Caki2 (cell line): Measurements from ENCODE around the gene PCBP3. TPM values are rescaled to one million over a fixed set of nuclear protein-coding genes. Genes with fewer than 3 reads are reported as not detected.
"Not testable (repeated sequence)": the region's sequence is repeated elsewhere in the genome, so short reads cannot be mapped to it uniquely, and the experiment has no call there.

Experiments used
- DNase-seq: peaks from one replicate; pipeline ENCODE4 v3.0.0-alpha.2; 2015; ENCODE audit warnings: low read depth
- in situ Hi-C: cut with HindIII; loops from 2 replicates; pipeline ENCODE4 v1.10.0; 2016; ENCODE audit warnings: low sequenced_read_pairs, low pct_unique_long_range_greater_than_20kb, mixed read lengths
- total RNA-seq: library from RNA; depleted of rRNA; stranded (reverse); fragments of >200 nt; shearing (Covaris generic); gene quantifications from 2 replicates; pipeline ENCODE4 v1.2.3, GENCODE V29; 2014; ENCODE audit warnings: low replicate concordance

PCBP3 gene
- total RNA-seq, 1 experiment from 2014 or later = not detected

- no peak for DNase-seq
- in situ Hi-C loops = no loop called here
Observed at GRCh38 chr21:45973475-45974072, 330.0 kb downstream of the PCBP3 start.

GRCh38 chr21:45974073-45975019 is 330.8 kb downstream of the PCBP3 start:
- in situ Hi-C loops = no loop called here
- DNase-seq = no peak

GRCh38 chr21:45975020-45975666 is 331.6 kb downstream of the PCBP3 start:
- in situ Hi-C loops = no loop called here
- DNase-seq = no peak

GRCh38 chr21:45975667-45976409 is 332.3 kb downstream of the PCBP3 start:
- in situ Hi-C loops, DNase-seq: not testable (repeated sequence)

- DNase-seq = no peak
- in situ Hi-C loops = no loop called here
Observed at GRCh38 chr21:45976701-45977311, 333.3 kb downstream of the PCBP3 start.

GRCh38 chr21:45977396-45977795 is 333.9 kb downstream of the PCBP3 start:
- in situ Hi-C loops = no loop called here
- DNase-seq = no peak

- in situ Hi-C loops = no loop called here
- no peak for DNase-seq
Observed at GRCh38 chr21:45979141-45979631, 335.7 kb downstream of the PCBP3 start.

- in situ Hi-C loops = no loop called here
- DNase-seq = no peak
Observed at GRCh38 chr21:45979651-45980050, 336.1 kb downstream of the PCBP3 start.

- in situ Hi-C loops = no loop called here
Observed at GRCh38 chr21:45980271-45980670, 336.7 kb downstream of the PCBP3 start.

GRCh38 chr21:45980697-45981096 is 337.2 kb downstream of the PCBP3 start:
- in situ Hi-C loops = no loop called here
- no peak for DNase-seq

More at GRCh38 chr21:45980271-45980670, 336.7 kb downstream of the PCBP3 start:
- DNase-seq = no peak

GRCh38 chr21:45981151-45982091 is 337.9 kb downstream of the PCBP3 start, which contains the start of gene COL6A1:
TSS of gene COL6A1 (plus strand) at chr21:45981770. CDS start at chr21:45981851, 81 bp downstream.
- DNase-seq = peak; percentile 85
- in situ Hi-C loops = no loop called here

GRCh38 chr21:45982092-45982757 is 338.7 kb downstream of the PCBP3 start:
- in situ Hi-C loops = no loop called here

GRCh38 chr21:45982758-45983648 is 339.5 kb downstream of the PCBP3 start:
- in situ Hi-C loops = no loop called here
- DNase-seq = no peak

More at GRCh38 chr21:45982092-45982757, 338.7 kb downstream of the PCBP3 start:
- DNase-seq = no peak

- DNase-seq = no peak
- in situ Hi-C loops = no loop called here
Observed at GRCh38 chr21:45983649-45983965, 340.1 kb downstream of the PCBP3 start.

GRCh38 chr21:45983981-45984551 is 340.5 kb downstream of the PCBP3 start:
- no peak for DNase-seq
- in situ Hi-C loops = no loop called here
